Lung (tissue), 12 donors: ENCODE data around the gene DUSP28. TPM values are rescaled to one million over a fixed set of nuclear protein-coding genes. Genes with fewer than 3 reads are reported as not detected.
A peak's percentile ranks its signal among the peaks of the same experiment; 100 is the strongest.

Source experiments
- ATAC-seq: fragments of 200-7000 bp; cut with Tn5 transposase; one replicate; pipeline ENCODE4 v1.9.1; 2020; ENCODE audit warnings: moderate number of reproducible peaks; ENCODE audit not compliant: insufficient read depth, low FRiP score
- DNase-seq, 3 donors: peaks; one replicate each; pipeline ENCODE4 v3.0.0-alpha.2; 2013 to 2017
- H3K27ac ChIP-seq, 2 donors: one replicate each; pipeline ENCODE4 v1.5.1; 2013; ENCODE audit warnings: mild to moderate bottlenecking in 2 of 2, moderate library complexity in 2 of 2, control low read depth in 1 of 2, inconsistent platforms in 1 of 2, low read depth in 1 of 2, low read length in 1 of 2
- H3K27me3 ChIP-seq, 3 donors: one replicate each; pipeline ENCODE4 v1.5.1; 2013; ENCODE audit warnings: low read length in 2 of 3; ENCODE audit not compliant: control insufficient read depth in 3 of 3, insufficient read depth in 3 of 3
- H3K36me3 ChIP-seq, 4 donors: one replicate each; pipeline ENCODE4 v1.5.1; 2013; ENCODE audit warnings: low read length in 4 of 4, mild to moderate bottlenecking in 1 of 4, moderate library complexity in 1 of 4; ENCODE audit not compliant: control insufficient read depth in 4 of 4, insufficient read depth in 4 of 4
- H3K4me1 ChIP-seq, 5 donors: one replicate each; pipeline ENCODE4 v1.5.1; 2013; ENCODE audit warnings: low read length in 5 of 5, mild to moderate bottlenecking in 2 of 5, moderate library complexity in 1 of 5; ENCODE audit not compliant: control insufficient read depth in 5 of 5, insufficient read depth in 5 of 5
- H3K4me3 ChIP-seq: one replicate; pipeline ENCODE4 v1.5.1; 2013; ENCODE audit warnings: mild to moderate bottlenecking, control low read depth, moderate library complexity
- H3K9ac ChIP-seq, 2 donors: one replicate each; pipeline ENCODE4 v1.5.1; 2013; ENCODE audit warnings: low read length in 2 of 2, control low read depth in 1 of 2; ENCODE audit not compliant: insufficient read depth in 1 of 2
- H3K9me3 ChIP-seq, 4 donors: one replicate each; pipeline ENCODE4 v1.5.1; 2013; ENCODE audit warnings: low read length in 3 of 4, mild to moderate bottlenecking in 1 of 4, moderate library complexity in 1 of 4; ENCODE audit not compliant: control insufficient read depth in 4 of 4, insufficient read depth in 3 of 4
- CTCF ChIP-seq: IDR thresholded peaks from 2 replicates; pipeline ENCODE4 v1.5.1; 2012; ENCODE audit warnings: mild to moderate bottlenecking; ENCODE audit errors: control extremely low read depth, extremely low read depth
- WGBS, 2 donors: extraction: QIAGEN DNeasy Blood & Tissue Kit; methylation state at CpG; one replicate each; pipeline ENCODE4 v1.1.7; 2013; 5-methylcytosine and 5-hydroxymethylcytosine counted together
- polyA plus RNA-seq, 2 donors: library from polyadenylated mRNA; stranded (reverse); fragments of 200-250 nt; gene quantifications; one replicate each; pipeline ENCODE4 v1.2.1, GENCODE V29; 2013
- total RNA-seq, 2 donors: library from RNA; depleted of rRNA in 1 of 2; stranded (reverse); fragments of >200 nt in 1 of 2; gene quantifications; one replicate each; pipeline ENCODE4 v1.2.1, GENCODE V29; 2014 to 2021
- donor health status: control.
- donor health status: control.
- donor health status: Bipolar disorder and iron deficiency.
- donor health status: healthy.
- donor health status: DM: yes; HTN: yes; CAD: no.

Gene DUSP28
- total and polyA plus RNA-seq, 4 donors = 2.8 to 7.7 (median 5.2) TPM

- no peak for DNase-seq
- ATAC-seq = no peak
- Histone ChIP-seq H3K9ac (no peak overlapping the region), H3K4me1 (peaks cover 0 to 9% (median 5%) of the 10 kb centered on the region in 5 donors), H3K4me3 (no peak overlapping the region), H3K27me3 (no peaks in the 10 kb centered on the region), H3K9me3 (no peaks in the 10 kb centered on the region), H3K36me3 (peaks cover 0 to 14% (median 0%) of the 10 kb centered on the region in 4 donors), H3K27ac (no peak overlapping the region)
- 88 to 93% methylated on average over 22 of the region's 22 CpGs for WGBS, 2 donors
- TF ChIP-seq CTCF = no peak
Measured at GRCh38 chr2:240603081-240603835, 43.1 kb downstream of the DUSP28 start.

GRCh38 chr2:240603846-240604245 lies 43.7 kb downstream of the DUSP28 start:
- no peaks in the 10 kb centered on the region for H3K9me3 ChIP-seq
- H3K4me3 ChIP-seq = no peak overlapping the region
- peaks cover 0 to 9% (median 0%) of the 10 kb centered on the region in 4 donors for H3K36me3 ChIP-seq
- 93 to 96% methylated on average over 10 of the region's 10 CpGs for WGBS, 2 donors
- ATAC-seq (no peak), DNase-seq (no peak)
- TF ChIP-seq CTCF = no peak
- peaks cover 0 to 9% (median 5%) of the 10 kb centered on the region in 5 donors for H3K4me1 ChIP-seq
- H3K27me3 ChIP-seq = no peaks in the 10 kb centered on the region
- H3K27ac ChIP-seq = no peak overlapping the region
- H3K9ac ChIP-seq = no peak overlapping the region

- H3K4me3 ChIP-seq = no peak overlapping the region
- H3K27me3 ChIP-seq = no peaks in the 10 kb centered on the region
- peaks cover 0 to 9% (median 5%) of the 10 kb centered on the region in 5 donors for H3K4me1 ChIP-seq
- no peaks in the 10 kb centered on the region for H3K9me3 ChIP-seq
- no peak overlapping the region for H3K27ac ChIP-seq
- WGBS, 2 donors = 33 to 50% methylated on average over 11 of the region's 11 CpGs
- TF ChIP-seq CTCF = peak; percentile 39
- ATAC-seq (peak; percentile 68), DNase-seq (peak; percentile 52 to 66 (median 59))
- H3K36me3 ChIP-seq = peaks cover 0 to 3% (median 0%) of the 10 kb centered on the region in 4 donors
- H3K9ac ChIP-seq = no peak overlapping the region
Measured at GRCh38 chr2:240604291-240604938, 44.3 kb downstream of the DUSP28 start.
